SK-N-MC (cell line): Measurements from ENCODE around the gene RANBP3.

Experiments used
- DNase-seq: peaks from one replicate; pipeline ENCODE4 v3.0.0-alpha.2; 2011; ENCODE audit warnings: low read depth, low spot score
- H3K27ac ChIP-seq: fragments of 200-600 bp; sonication (generic); 2 replicates; pipeline ENCODE4 v1.5.1; 2016; ENCODE audit warnings: mixed run types
- H3K36me3 ChIP-seq: fragments of 200-600 bp; sonication (generic); 2 replicates; pipeline ENCODE4 v1.6.1; 2017; ENCODE audit warnings: antibody characterized with exemption, low read length, mixed read lengths; ENCODE audit not compliant: insufficient read depth
- H3K4me3 ChIP-seq: fragments of 200-600 bp; sonication (generic); 2 replicates; pipeline ENCODE4 v1.5.1; 2016
- H3K9ac ChIP-seq: fragments of 200-600 bp; sonication (generic); 2 replicates; pipeline ENCODE4 v1.8.0; 2017; ENCODE audit warnings: mixed run types, mixed read lengths; ENCODE audit not compliant: insufficient read length
- H3K9me3 ChIP-seq: fragments of 200-600 bp; sonication (generic); 2 replicates; pipeline ENCODE4 v1.6.1; 2017; ENCODE audit warnings: low read depth, mild to moderate bottlenecking, antibody characterized with exemption, low read length, moderate library complexity, mixed read lengths
- EZH2 ChIP-seq: fragments of 200-600 bp; sonication (generic); IDR thresholded peaks from one replicate; pipeline ENCODE4 v1.6.1; 2017; ENCODE audit warnings: antibody characterized with exemption
- FOXP2 ChIP-seq: optimal IDR thresholded peaks from 2 replicates; pipeline ENCODE3; 2011; ENCODE audit warnings: mild to moderate bottlenecking, moderate library complexity; ENCODE audit not compliant: insufficient read depth; ENCODE audit errors: extremely low read length, control extremely low read depth
- POLR2AphosphoS5 ChIP-seq: IDR thresholded peaks from 2 replicates; pipeline ENCODE4 v1.6.1; 2012; ENCODE audit warnings: mild to moderate bottlenecking, low read depth, low read length, borderline replicate concordance

The RANBP3 gene

DNA sequence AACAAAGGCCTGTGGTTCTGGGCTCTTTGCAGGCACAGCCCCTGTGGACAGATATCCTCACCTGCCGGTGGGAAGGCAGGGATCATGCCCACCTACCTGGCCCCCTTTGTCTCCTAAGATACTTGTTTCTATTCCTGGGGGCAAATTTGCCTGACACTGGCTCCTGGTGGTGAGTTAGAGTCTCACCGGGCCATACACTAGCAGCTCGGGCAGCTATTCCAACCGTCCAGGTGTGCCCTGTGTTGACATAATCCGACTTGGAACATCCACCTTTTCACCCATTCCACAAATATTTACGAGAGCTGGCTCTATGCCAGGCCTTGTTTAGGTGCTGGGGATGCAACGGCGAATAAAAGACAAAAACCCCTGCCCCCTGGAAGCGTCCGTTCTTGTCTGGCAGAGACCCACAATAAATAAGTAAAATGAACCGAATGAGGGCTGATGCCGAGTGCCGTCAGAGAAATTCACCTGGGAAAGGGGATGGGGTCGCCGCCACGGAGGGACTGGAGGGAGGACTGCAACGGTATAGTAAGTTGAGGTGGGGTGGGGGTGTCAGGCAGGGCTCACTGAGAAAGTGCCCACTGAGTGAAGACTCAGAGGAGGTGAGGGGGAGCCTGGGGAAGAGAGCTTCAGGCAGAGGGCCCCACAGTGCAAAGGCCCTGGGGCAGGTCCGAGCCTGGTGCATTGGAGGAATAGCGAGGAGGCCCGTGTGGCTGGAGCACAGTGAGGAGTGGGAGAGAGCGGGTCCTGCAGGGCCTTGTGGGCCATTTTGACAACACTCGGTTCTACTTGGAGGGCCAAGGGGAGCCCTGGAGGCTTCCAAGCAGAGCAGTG lies 43.2 kb upstream of the RANBP3 start:
- Histone ChIP-seq H3K27ac (no peak overlapping the region), H3K36me3 (no peaks in the 10 kb centered on the region), H3K9ac (no peak overlapping the region), H3K9me3 (no peaks in the 10 kb centered on the region), H3K4me3 (no peak overlapping the region)
- TF ChIP-seq POLR2AphosphoS5, result no peak
- no peak for DNase-seq

DNA sequence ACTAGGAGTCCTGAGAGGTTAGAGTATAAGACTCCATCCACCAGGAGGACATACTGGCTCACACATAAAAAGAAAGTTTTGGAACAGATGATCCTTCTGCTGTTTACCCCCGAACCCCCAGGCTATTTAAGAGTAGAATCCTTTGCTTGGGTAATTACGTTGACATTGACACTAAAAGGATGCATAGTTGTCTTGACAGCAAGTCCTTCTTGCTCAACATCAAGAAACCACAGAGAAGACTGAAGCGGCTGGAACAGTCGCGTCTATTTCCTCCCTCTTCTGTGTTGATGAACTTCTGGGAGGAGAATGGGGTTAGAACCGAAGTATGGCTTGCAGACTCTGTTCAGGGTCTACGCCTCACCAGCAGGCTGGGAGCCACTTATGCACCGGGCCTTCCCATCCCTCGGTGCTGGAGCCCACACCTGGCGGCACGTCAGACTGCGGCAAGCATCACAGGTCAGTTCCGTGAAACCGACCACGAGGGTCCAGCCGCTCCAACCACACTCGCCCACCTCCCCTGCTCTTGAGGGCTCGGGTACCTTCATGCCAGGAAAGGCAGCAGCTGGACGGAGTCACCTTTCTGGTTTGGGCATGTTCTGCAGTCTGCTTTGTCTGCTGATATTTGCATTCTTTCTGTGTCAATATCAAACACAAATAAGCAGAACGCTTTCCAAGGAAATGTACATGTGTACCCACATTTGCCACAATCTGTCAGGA lies 42.4 kb upstream of the RANBP3 start:
- Histone ChIP-seq H3K36me3 (no peaks in the 10 kb centered on the region), H3K9ac (no peak overlapping the region), H3K27ac (no peak overlapping the region), H3K4me3 (no peak overlapping the region), H3K9me3 (no peaks in the 10 kb centered on the region)
- DNase-seq, result peak; percentile 20
- TF ChIP-seq EZH2, result no peak
- TF ChIP-seq POLR2AphosphoS5, result no peak
- no peak for TF ChIP-seq FOXP2

DNA sequence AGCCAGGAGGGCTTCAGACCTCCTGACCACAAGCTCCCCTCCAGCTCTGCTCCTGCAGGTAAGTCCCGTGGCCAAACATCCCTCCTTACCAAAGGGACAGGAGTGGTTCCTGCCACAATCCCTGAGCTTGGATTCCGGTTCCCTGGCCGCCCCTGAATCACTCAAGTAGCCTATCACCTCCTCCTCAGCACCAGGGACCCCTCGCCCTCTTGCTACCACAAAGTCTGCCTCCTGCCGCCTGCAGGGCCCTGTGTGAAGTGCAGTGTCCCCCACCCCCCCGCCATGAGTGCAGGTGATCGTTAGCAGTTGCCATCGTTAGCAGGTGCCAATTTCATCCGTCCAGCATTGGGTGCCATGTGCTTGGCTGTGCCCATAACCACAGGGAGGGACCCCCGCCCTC lies 40.8 kb upstream of the RANBP3 start:
- Histone ChIP-seq H3K9me3 (no peaks in the 10 kb centered on the region), H3K4me3 (no peak overlapping the region), H3K9ac (no peak overlapping the region), H3K36me3 (no peaks in the 10 kb centered on the region), H3K27ac (no peak overlapping the region)
- TF ChIP-seq POLR2AphosphoS5, result no peak
- TF ChIP-seq EZH2, result no peak
- no peak for TF ChIP-seq FOXP2
- no peak for DNase-seq

DNA sequence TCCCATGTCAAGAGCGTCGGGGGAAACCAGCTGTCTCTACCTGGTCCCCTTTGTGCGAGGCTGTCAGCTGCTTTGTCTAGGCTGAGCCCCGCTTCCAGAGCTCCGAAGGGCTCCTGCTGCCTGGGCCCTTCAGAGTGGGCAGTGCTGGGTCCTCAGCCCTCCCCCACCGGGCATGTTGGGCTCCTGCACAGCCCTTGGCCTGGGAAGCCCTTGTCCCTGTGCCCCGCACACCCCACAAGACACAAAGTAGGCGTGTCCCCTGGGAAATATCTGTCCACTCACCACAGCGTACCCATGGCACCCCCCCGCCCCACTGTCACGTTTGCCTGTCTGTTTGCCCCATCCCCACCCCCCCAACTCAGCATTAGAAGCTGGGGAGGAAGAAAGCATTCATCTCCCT lies 39.6 kb upstream of the RANBP3 start:
- no peak overlapping the region for H3K27ac ChIP-seq
- H3K9me3 ChIP-seq, result no peaks in the 10 kb centered on the region
- TF ChIP-seq POLR2AphosphoS5 (no peak), EZH2 (no peak), FOXP2 (no peak)
- no peak overlapping the region for H3K9ac ChIP-seq
- DNase-seq, result no peak
- H3K4me3 ChIP-seq, result no peak overlapping the region
- no peaks in the 10 kb centered on the region for H3K36me3 ChIP-seq

DNA sequence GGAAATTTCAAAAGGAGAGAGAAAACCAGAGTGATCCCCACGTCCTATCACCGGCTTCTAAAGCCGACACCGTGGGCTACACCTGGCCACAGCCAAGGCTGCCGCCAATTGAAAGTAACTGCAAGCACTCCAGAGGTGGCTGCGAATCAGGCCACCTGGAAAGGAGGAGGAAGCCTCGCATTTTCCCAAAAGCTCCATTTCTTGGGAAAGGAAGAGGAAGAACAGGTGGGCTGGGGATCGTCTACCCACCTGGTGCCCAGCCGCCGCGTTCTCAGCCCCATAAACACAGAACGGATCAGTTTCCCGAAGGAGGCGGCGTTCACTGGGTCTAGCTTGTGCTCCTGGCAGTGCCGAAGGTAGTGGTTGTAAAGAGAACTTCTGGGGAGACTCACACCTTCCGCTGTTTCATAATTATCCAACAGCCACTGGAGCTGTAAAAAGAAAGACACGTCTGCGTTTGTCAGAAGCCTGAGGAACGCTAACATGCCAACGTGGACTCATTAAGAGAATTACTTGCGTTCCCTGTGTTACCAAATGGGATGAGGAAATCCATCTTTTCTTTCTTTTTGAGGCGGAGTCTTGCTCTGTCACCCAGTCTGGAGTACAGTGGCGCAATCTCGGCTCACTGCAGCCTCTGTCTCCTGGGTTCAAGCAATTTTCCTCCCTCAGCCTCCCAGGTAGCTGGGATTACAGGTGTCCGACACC lies 38.1 kb upstream of the RANBP3 start:
- H3K27ac ChIP-seq, result no peak overlapping the region
- no peak overlapping the region for H3K9ac ChIP-seq
- DNase-seq, result no peak
- H3K36me3 ChIP-seq, result no peaks in the 10 kb centered on the region
- no peaks in the 10 kb centered on the region for H3K9me3 ChIP-seq
- no peak for TF ChIP-seq EZH2
- no peak overlapping the region for H3K4me3 ChIP-seq

DNA sequence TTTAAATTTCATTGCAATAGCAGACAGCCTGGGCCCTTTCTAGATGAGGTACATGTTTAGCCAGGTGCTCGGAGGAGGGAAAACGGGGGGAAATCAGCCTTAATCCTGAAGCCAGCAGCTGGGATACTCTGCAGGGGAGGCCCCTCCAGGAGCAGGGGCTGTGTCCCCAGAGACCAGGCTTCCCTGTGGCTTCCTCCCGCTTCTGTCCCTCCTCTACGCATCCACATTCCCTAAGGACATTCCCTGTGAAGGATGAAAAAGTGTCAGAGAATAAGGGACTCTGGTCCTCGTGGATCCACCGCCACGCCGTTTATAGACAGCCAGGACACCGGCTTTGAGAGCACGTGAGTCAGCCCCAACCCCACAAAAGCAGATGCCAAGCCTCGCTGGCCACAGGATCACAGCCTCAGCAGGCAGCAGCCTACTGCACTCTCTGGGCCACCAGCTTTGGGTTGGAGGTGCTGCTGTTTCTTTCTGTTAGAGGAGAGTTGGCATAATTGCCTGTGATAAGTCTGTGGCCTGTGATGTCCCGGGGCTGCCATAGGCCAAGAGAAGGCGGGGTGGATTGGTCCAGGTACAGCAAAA lies 36.7 kb upstream of the RANBP3 start:
- no peak for DNase-seq

DNA sequence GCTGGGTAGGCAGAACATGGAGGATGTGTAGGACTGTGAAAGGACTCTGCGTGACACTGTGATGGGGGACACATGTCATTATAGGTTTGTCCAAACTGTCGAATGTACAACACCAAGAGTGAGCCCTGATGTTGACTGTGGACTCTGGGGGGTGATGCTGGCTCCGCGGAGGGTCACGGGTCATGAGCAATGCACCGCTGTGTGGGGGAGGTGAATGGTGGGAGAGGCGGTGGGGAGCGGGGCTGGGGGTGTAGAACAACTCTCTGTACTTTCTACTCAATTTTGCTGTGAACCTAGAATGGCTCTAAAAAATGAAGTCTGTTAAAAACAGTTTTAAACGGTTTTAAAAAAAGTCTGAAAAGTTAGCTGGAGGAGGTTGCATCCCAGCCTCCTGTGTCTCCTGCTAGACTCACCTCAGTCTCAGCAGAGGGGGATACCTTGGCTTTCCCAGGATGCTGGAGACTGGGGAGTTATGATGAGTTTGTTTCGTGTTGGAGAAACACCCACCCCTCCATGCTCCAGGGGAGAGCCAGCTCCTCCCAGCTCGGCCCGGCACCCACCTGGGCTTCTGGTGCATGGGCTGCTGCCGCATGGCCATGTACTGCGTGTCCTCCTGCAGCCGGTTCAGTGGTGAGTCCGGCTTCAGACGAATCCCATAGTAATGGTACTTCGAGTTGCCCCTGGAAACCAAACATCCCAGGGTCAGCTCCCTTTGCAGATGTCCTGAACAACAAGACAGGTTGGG lies 34.7 kb upstream of the RANBP3 start:
- Histone ChIP-seq H3K36me3 (no peaks in the 10 kb centered on the region), H3K4me3 (no peak overlapping the region), H3K27ac (no peak overlapping the region), H3K9ac (no peak overlapping the region), H3K9me3 (no peaks in the 10 kb centered on the region)
- TF ChIP-seq EZH2 (no peak), FOXP2 (no peak), POLR2AphosphoS5 (no peak)
- DNase-seq, result no peak

More for the DNA sequence above, 36.7 kb upstream of the RANBP3 start:
- H3K27ac ChIP-seq, result no peak overlapping the region
- no peak overlapping the region for H3K4me3 ChIP-seq
- no peak for TF ChIP-seq EZH2
- no peak for TF ChIP-seq FOXP2
- no peak for TF ChIP-seq POLR2AphosphoS5
- no peaks in the 10 kb centered on the region for H3K9me3 ChIP-seq
- H3K36me3 ChIP-seq, result no peaks in the 10 kb centered on the region
- no peak overlapping the region for H3K9ac ChIP-seq

DNA sequence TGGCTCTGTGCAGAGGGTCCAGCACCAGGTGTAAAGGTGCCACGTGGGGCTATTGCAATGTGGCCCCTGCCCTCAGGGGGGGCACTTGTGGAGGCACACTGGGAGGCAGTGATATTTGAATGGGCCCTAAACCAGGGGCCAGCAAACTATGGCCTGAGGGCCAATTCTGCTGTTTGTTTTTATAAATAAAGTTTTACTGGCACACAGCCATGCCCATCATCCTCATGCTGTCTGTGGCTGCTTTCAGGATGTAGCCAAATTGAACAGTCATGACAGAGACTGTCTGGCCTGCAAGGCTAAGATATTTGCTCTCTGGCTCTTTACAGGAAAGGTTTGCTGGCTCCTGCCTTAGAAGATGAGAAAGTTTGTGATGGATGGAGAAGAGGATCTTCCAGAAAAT lies 33.9 kb upstream of the RANBP3 start:
- TF ChIP-seq FOXP2 (no peak), EZH2 (no peak), POLR2AphosphoS5 (no peak)
- Histone ChIP-seq H3K9ac (no peak overlapping the region), H3K36me3 (no peaks in the 10 kb centered on the region), H3K4me3 (no peak overlapping the region), H3K9me3 (no peaks in the 10 kb centered on the region), H3K27ac (no peak overlapping the region)
- no peak for DNase-seq
